Muscle layer of colon (tissue), 2 donors: Measurements from ENCODE around the gene EXOC3.

ENCODE experiments used
- H3K27ac ChIP-seq: one replicate; pipeline ENCODE4 v1.7.0; 2013; ENCODE audit warnings: low read depth, mild to moderate bottlenecking, low read length, moderate library complexity
- H3K27me3 ChIP-seq, 2 donors: one replicate each; pipeline ENCODE4 v1.7.0; 2013; ENCODE audit warnings: low read length in 2 of 2, mild to moderate bottlenecking in 2 of 2; ENCODE audit not compliant: insufficient read depth in 2 of 2, control insufficient read depth in 1 of 2
- H3K36me3 ChIP-seq: one replicate; pipeline ENCODE4 v1.7.0; 2013; ENCODE audit warnings: mild to moderate bottlenecking, low read length; ENCODE audit not compliant: insufficient read depth
- H3K4me1 ChIP-seq: one replicate; pipeline ENCODE4 v1.7.0; 2013; ENCODE audit warnings: mild to moderate bottlenecking, low read length; ENCODE audit not compliant: insufficient read depth
- H3K4me3 ChIP-seq, 2 donors: one replicate each; pipeline ENCODE4 v1.7.0; 2013; ENCODE audit warnings: low read length in 2 of 2, low read depth in 1 of 2, mild to moderate bottlenecking in 1 of 2, moderate library complexity in 1 of 2
- H3K9ac ChIP-seq: one replicate; pipeline ENCODE4 v1.7.0; 2013; ENCODE audit warnings: low read length
- H3K9me3 ChIP-seq: one replicate; pipeline ENCODE4 v1.7.0; 2013; ENCODE audit warnings: mild to moderate bottlenecking, low read length
- donor health status: abdominal sarcoma.
- donor health status: Adenocarcinoma of cecum.

Gene EXOC3

GRCh38 chr5:464843-465590 lies 22.0 kb downstream of the EXOC3 start:
- Histone ChIP-seq H3K4me1 (no peaks in the 10 kb centered on the region), H3K9me3 (no peaks in the 10 kb centered on the region), H3K27ac (no peak overlapping the region), H3K36me3 (peaks cover 19% of the 10 kb centered on the region), H3K9ac (no peak overlapping the region), H3K4me3 (no peak overlapping the region), H3K27me3 (no peaks in the 10 kb centered on the region)

- Histone ChIP-seq H3K4me1 (peaks cover under 1% of the 10 kb centered on the region), H3K27ac (no peak overlapping the region), H3K9me3 (no peaks in the 10 kb centered on the region), H3K4me3 (no peak overlapping the region), H3K36me3 (peaks cover 11% of the 10 kb centered on the region), H3K27me3 (no peaks in the 10 kb centered on the region), H3K9ac (no peak overlapping the region)
These were observed 22.8 kb downstream of the EXOC3 start for GRCh38 chr5:465591-466403.

DNA sequence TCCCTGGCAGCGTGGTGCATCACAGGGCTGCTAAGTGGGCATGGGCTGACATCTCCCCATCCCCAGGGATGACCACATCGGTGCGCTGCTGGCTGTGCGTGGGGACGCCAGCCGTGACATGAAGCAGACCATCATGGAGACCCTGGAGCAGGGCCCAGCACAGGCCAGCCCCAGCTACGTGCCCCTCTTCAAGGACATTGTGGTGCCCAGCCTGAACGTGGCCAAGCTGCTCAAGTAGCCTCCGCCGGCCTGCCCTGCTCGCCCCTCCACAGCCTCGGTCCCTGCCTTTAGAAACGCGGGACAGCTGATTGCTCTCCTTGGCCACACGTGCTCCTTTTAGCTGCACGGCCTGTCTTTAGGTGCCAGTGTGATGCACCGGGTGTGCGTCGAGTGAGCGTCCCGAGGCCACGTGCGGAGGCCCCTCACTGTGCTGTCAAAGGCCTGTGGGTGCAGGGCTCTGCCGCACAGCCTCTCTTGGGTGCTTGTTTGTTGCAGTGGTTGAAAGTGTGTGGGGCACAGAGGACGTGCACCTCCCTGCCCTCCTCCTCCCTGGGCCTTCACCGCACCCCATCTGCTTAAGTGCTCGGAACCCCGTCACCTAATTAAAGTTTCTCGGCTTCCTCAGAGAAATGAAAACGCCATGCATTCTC lies 23.8 kb downstream of the EXOC3 start:
- Histone ChIP-seq H3K4me1 (peaks cover 10% of the 10 kb centered on the region), H3K36me3 (peaks cover 11% of the 10 kb centered on the region), H3K4me3 (no peak overlapping the region), H3K27me3 (no peaks in the 10 kb centered on the region), H3K9ac (no peak overlapping the region), H3K27ac (no peak overlapping the region), H3K9me3 (no peaks in the 10 kb centered on the region)

GRCh38 chr5:468401-468800 lies 25.4 kb downstream of the EXOC3 start:
- H3K9me3 ChIP-seq, result no peaks in the 10 kb centered on the region
- no peaks in the 10 kb centered on the region for H3K27me3 ChIP-seq
- peaks cover 5% of the 10 kb centered on the region for H3K36me3 ChIP-seq
- no peak overlapping the region for H3K9ac ChIP-seq
- H3K27ac ChIP-seq, result no peak overlapping the region
- no peak overlapping the region for H3K4me3 ChIP-seq
- peaks cover 15% of the 10 kb centered on the region for H3K4me1 ChIP-seq

GRCh38 chr5:469752-470483 lies 26.9 kb downstream of the EXOC3 start:
- Histone ChIP-seq H3K27me3 (peaks cover 1 to 4% of the 10 kb centered on the region in 2 donors), H3K36me3 (peaks cover 5% of the 10 kb centered on the region), H3K27ac (no peak overlapping the region), H3K9ac (no peak overlapping the region), H3K9me3 (no peaks in the 10 kb centered on the region), H3K4me1 (peaks cover 17% of the 10 kb centered on the region), H3K4me3 (no peak overlapping the region)

GRCh38 chr5:470961-471749 lies 28.2 kb downstream of the EXOC3 start:
- Histone ChIP-seq H3K27me3 (peaks cover 13 to 17% of the 10 kb centered on the region in 2 donors), H3K9ac (no peak overlapping the region), H3K4me3 (no peak overlapping the region), H3K27ac (no peak overlapping the region), H3K9me3 (no peaks in the 10 kb centered on the region), H3K4me1 (peaks cover 19% of the 10 kb centered on the region), H3K36me3 (peaks cover 5% of the 10 kb centered on the region)

GRCh38 chr5:471750-472058 lies 28.7 kb downstream of the EXOC3 start:
- H3K9me3 ChIP-seq, result no peaks in the 10 kb centered on the region
- H3K36me3 ChIP-seq, result peaks cover 5% of the 10 kb centered on the region
- H3K27ac ChIP-seq, result no peak overlapping the region
- peak overlapping the region; percentile 65 to 93 for H3K4me3 ChIP-seq
- H3K4me1 ChIP-seq, result peaks cover 19% of the 10 kb centered on the region
- no peak overlapping the region for H3K9ac ChIP-seq
- peaks cover 16 to 22% of the 10 kb centered on the region in 2 donors for H3K27me3 ChIP-seq

- Histone ChIP-seq H3K4me1 (peaks cover 19% of the 10 kb centered on the region), H3K36me3 (no peaks in the 10 kb centered on the region), H3K27ac (peak overlapping the region; percentile 49)
These were observed 29.2 kb downstream of the EXOC3 start for GRCh38 chr5:472076-472655.

GRCh38 chr5:472656-473550 lies 29.9 kb downstream of the EXOC3 start:
- H3K9me3 ChIP-seq, result no peaks in the 10 kb centered on the region
- H3K27me3 ChIP-seq, result peaks cover 16 to 34% of the 10 kb centered on the region in 2 donors
- peaks cover 19% of the 10 kb centered on the region for H3K4me1 ChIP-seq
- H3K9ac ChIP-seq, result no peak overlapping the region
- H3K36me3 ChIP-seq, result no peaks in the 10 kb centered on the region
- H3K27ac ChIP-seq, result peak overlapping the region; percentile 58
- H3K4me3 ChIP-seq, result peak overlapping the region; percentile 65 to 93

More at GRCh38 chr5:472076-472655, 29.2 kb downstream of the EXOC3 start:
- no peak overlapping the region for H3K9ac ChIP-seq
- H3K27me3 ChIP-seq, result peaks cover 16 to 27% of the 10 kb centered on the region in 2 donors
- peak overlapping the region; percentile 65 to 93 for H3K4me3 ChIP-seq
- H3K9me3 ChIP-seq, result no peaks in the 10 kb centered on the region
